CD4-positive, alpha-beta T cell treated with Interleukin-17A for 4 hours (primary cell): ENCODE measurements around the gene SPEN.
"Not testable (repeated sequence)": the region's sequence is repeated elsewhere in the genome, so short reads cannot be mapped to it uniquely, and the experiment has no call there.

ENCODE experiments used
- DNase-seq: peaks from one replicate; pipeline ENCODE4 v3.0.0-alpha.2; 2020; ENCODE audit warnings: mixed read lengths

Gene SPEN

DNA sequence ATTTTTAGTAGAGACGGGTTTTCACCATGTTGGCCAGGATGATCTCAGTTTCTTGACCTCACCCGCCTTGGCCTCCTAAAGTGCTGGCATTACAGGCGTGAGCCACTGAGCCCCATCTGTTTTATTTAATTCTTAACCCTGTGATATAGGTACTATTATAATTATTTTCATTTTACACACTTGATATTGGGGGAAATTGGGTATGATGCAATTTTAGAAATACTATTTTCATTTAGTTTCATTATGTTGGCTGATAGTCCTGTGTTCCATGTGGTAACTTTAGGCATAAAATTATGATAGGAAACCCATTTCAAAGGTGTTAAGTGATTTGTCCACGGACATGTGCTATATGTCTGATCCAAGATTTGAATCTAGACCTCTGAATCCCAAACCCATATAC is 61.1 kb downstream of the SPEN start:
- DNase-seq = no peak

DNA sequence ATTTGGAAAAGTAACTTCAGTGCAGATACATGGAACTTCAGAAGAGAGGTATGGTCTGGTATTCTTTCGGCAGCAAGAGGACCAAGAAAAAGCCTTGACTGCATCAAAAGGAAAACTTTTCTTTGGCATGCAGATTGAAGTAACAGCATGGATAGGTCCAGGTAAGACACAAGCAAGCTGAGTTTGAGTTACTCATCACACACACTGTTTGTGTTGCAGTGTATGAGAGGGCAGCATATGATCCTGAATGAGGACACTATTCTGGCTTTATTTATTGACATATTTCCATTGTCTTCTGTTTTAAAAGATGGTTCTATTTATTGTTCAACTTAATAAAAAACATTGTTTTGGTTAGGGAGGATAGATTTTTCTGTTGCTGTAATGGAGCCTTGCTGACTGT is 63.6 kb downstream of the SPEN start:
- DNase-seq = no peak

- DNase-seq = no peak
Measured at GRCh38 chr1:15911927-15912326, 64.4 kb downstream of the SPEN start.

DNA sequence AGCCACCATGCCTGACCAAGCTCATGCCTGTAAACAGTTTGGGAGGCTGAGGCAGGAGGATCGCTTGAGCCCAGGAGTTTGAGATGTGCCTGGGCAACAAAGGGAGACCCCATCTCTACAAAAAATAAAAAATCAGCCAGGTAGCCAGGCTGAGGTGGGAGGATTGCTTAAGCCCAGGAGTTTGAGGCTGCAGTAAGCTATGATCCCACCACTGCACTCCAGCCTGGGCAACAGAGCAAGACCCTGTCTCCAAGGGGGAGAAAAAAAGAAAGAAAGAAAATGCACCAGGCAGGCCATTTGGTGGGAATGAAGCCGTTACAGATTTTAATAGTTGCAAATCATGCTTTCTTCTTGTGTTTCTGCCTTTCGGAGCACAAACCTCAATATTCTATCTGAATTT is 66.1 kb downstream of the SPEN start:
- DNase-seq = not testable (repeated sequence)

- DNase-seq = no peak
Measured at GRCh38 chr1:15915991-15916390, 68.5 kb downstream of the SPEN start.

GRCh38 chr1:15916417-15916816 is 68.9 kb downstream of the SPEN start:
- no peak for DNase-seq

DNA sequence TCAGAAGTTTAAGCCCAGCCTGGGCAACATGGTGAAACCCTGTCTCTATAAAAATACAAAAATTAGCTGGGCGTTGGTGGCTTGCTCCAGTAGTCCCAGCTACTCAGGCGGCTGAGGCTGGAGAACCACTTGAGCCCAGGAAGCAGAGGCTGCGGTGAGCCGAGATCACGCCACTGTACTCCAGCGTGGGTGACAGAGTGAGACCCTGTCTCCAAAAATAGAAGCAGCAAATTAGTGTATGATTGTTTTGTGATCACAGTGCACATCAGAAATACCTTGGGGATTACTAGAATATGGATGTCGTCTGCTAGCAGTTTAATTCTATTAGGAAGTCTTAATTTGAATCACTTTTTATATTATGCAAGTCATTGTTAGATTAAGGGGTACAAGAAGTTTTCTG is 69.4 kb downstream of the SPEN start:
- no peak for DNase-seq

GRCh38 chr1:15918962-15919715 is 71.6 kb downstream of the SPEN start:
- DNase-seq = peak; percentile 59

- DNase-seq = no peak
Measured at GRCh38 chr1:15923241-15923640, 75.7 kb downstream of the SPEN start.

- not testable (repeated sequence) for DNase-seq
Measured at GRCh38 chr1:15926448-15926847, 78.9 kb downstream of the SPEN start.

DNA sequence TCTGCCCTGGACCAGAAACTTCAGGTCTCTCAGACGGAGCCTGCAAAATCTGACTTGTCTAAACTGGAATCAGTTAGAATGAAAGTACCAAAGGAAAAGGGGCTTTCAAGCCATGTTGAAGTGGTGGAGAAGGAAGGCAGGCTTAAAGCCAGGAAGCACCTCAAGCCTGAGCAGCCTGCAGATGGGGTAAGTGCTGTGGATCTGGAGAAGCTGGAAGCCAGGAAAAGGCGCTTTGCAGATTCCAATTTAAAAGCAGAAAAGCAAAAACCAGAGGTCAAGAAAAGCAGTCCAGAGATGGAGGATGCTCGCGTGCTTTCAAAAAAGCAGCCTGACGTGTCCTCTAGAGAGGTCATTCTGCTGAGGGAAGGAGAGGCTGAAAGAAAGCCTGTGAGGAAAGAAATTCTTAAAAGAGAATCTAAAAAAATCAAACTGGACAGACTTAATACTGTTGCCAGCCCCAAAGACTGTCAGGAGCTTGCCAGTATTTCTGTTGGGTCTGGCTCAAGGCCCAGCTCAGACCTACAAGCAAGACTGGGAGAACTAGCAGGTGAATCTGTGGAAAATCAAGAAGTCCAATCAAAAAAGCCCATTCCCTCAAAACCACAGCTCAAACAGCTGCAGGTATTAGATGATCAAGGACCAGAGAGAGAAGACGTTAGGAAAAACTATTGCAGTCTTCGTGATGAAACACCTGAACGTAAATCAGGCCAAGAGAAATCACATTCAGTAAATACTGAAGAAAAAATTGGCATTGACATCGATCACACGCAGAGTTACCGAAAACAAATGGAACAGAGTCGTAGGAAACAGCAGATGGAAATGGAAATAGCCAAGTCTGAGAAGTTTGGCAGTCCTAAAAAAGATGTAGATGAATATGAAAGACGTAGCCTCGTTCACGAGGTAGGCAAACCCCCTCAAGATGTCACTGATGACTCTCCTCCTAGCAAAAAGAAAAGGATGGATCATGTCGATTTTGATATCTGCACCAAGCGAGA is 81.8 kb downstream of the SPEN start:
- DNase-seq = no peak

GRCh38 chr1:15931401-15931800 is 83.9 kb downstream of the SPEN start:
- no peak for DNase-seq

DNA sequence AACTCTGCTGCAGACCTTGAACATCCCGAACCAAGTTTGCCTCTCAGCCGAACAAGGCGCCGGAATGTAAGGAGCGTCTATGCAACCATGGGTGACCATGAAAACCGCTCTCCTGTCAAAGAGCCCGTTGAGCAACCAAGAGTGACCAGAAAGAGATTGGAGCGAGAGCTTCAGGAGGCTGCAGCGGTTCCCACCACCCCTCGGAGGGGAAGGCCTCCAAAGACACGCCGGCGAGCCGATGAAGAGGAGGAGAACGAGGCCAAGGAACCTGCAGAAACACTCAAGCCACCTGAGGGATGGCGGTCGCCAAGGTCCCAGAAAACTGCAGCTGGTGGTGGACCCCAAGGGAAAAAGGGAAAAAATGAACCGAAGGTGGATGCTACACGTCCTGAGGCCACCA is 84.4 kb downstream of the SPEN start:
- DNase-seq = no peak

DNA sequence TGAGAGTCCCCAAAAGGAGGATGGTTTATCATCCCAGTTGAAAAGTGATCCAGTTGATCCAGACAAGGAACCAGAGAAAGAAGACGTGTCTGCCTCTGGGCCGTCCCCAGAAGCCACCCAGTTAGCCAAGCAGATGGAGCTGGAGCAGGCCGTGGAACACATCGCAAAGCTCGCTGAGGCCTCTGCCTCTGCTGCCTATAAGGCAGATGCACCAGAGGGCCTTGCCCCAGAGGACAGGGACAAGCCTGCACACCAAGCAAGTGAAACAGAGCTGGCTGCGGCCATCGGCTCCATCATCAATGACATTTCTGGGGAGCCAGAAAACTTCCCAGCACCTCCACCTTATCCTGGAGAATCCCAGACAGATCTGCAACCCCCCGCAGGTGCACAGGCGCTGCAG is 85.1 kb downstream of the SPEN start:
- no peak for DNase-seq

DNA sequence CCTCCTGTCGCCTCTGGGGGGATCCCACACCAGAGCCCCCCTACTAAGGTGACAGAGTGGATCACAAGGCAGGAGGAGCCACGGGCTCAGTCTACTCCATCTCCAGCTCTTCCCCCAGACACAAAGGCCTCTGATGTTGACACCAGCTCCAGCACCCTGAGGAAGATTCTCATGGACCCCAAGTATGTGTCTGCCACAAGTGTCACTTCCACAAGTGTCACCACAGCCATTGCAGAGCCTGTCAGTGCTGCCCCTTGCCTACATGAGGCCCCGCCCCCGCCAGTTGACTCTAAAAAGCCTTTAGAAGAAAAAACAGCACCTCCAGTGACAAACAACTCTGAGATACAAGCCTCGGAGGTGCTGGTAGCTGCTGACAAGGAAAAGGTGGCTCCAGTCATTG is 86.2 kb downstream of the SPEN start:
- DNase-seq = no peak

GRCh38 chr1:15934211-15935055 is 86.9 kb downstream of the SPEN start:
- no peak for DNase-seq

GRCh38 chr1:15935056-15935950 is 87.8 kb downstream of the SPEN start:
- no peak for DNase-seq

GRCh38 chr1:15936025-15936424 is 88.5 kb downstream of the SPEN start:
- no peak for DNase-seq

GRCh38 chr1:15937146-15937545 is 89.6 kb downstream of the SPEN start:
- no peak for DNase-seq

DNA sequence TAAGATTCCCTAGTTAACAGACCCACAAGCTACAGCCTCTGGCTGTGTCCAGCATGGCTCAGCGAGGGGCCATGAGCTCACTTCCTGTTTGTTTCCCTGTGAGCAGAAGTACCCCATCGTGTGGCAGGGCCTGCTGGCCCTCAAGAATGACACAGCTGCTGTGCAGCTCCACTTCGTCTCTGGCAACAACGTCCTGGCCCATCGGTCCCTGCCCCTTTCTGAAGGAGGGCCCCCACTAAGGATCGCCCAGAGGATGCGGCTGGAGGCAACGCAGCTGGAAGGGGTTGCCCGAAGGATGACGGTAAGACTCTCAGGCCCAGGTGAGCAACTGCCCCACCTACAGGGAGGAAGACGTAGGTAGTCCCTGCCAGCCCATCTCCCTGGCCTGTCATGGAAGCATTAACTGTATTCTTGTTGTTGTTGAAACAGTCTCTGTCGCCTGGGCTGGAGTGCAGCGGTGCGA is 90.2 kb downstream of the SPEN start:
- no peak for DNase-seq

DNA sequence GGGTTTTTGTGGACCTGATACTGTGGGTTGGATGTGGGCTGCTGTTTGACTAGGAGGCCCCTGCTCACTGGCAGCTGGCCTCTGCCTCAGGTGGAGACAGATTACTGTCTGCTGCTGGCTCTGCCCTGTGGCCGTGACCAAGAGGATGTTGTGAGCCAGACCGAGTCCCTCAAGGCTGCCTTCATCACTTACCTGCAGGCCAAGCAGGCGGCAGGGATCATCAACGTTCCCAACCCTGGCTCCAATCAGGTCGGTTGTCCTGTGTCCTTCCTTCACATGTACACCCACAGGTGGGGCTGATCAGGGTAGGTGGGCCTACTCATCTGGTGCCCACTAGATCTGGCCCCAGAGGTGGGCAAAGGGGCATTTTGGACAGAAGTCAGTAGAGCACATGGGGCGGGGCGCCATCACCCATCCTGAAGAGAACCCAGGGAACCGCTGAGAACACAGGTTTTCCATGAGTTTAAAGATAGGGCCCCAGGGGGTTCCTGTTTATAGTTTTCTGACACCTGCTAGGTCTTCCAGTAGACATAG is 91.2 kb downstream of the SPEN start:
- no peak for DNase-seq
